GM18861 (cell line): ENCODE data around the gene PLEK2.
"Not testable (repeated sequence)": the region's sequence is repeated elsewhere in the genome, so short reads cannot be mapped to it uniquely, and the experiment has no call there.

ENCODE experiments used
- ATAC-seq: cut with Tn5 transposase; IDR thresholded peaks from one replicate; pipeline ENCODE4 v1.9.1; 2021; ENCODE audit not compliant: unreplicated experiment

PLEK2 gene

GRCh38 chr14:67411820-67412421, at the start of gene PLEK2:
TSS of gene PLEK2 (minus strand) at chr14:67412165. CDS start at chr14:67412059, 106 bp downstream.
- ATAC-seq: no peak

- no peak for ATAC-seq
These were observed 49.5 kb upstream of the PLEK2 start for GRCh38 chr14:67461341-67461985.

- ATAC-seq: no peak
These were observed 47.4 kb upstream of the PLEK2 start for GRCh38 chr14:67459336-67459735.

- no peak for ATAC-seq
These were observed 45.8 kb upstream of the PLEK2 start for GRCh38 chr14:67457782-67458181.

- no peak for ATAC-seq
These were observed 44.8 kb upstream of the PLEK2 start for GRCh38 chr14:67456732-67457131.

GRCh38 chr14:67453575-67454300, 41.8 kb upstream of the PLEK2 start:
- ATAC-seq: no peak

GRCh38 chr14:67451667-67452066, 39.7 kb upstream of the PLEK2 start:
- not testable (repeated sequence) for ATAC-seq

GRCh38 chr14:67449096-67449495, 37.1 kb upstream of the PLEK2 start:
- ATAC-seq: no peak

- ATAC-seq: no peak
These were observed 35.0 kb upstream of the PLEK2 start for GRCh38 chr14:67447033-67447381.

GRCh38 chr14:67446371-67447032, 34.5 kb upstream of the PLEK2 start:
- ATAC-seq: no peak

- no peak for ATAC-seq
These were observed 32.4 kb upstream of the PLEK2 start for GRCh38 chr14:67444395-67444794.

- no peak for ATAC-seq
These were observed 30.4 kb upstream of the PLEK2 start for GRCh38 chr14:67442139-67442906.

- ATAC-seq: no peak
These were observed 29.7 kb upstream of the PLEK2 start for GRCh38 chr14:67441672-67442071.

- ATAC-seq: no peak
These were observed 29.3 kb upstream of the PLEK2 start for GRCh38 chr14:67441256-67441655.

GRCh38 chr14:67440513-67440912, 28.5 kb upstream of the PLEK2 start:
- no peak for ATAC-seq

- ATAC-seq: no peak
These were observed 27.0 kb upstream of the PLEK2 start for GRCh38 chr14:67438969-67439368.

GRCh38 chr14:67436006-67436866, 24.3 kb upstream of the PLEK2 start:
- ATAC-seq: no peak

GRCh38 chr14:67435603-67436002, 23.6 kb upstream of the PLEK2 start:
- no peak for ATAC-seq

- ATAC-seq: no peak
These were observed 20.1 kb upstream of the PLEK2 start for GRCh38 chr14:67432050-67432564.
